Posterior cingulate gyrus (tissue), 11 donors: ENCODE results near the gene MPV17.
"Not testable (repeated sequence)": the region's sequence is repeated elsewhere in the genome, so short reads cannot be mapped to it uniquely, and the experiment has no call there.

ENCODE experiments used
- DNase-seq, 10 donors: peaks; one replicate each; pipeline versions ENCODE4 v3.0.0 to v3.0.0-alpha.2; 2020 to 2021; ENCODE audit warnings: mixed read lengths in 3 of 10
- intact Hi-C: fragments of 100-400 bp; cut with DNase I; formaldehyde crosslinking; loops from one replicate; pipeline ENCODE4 v1.15.1; 2023

Gene MPV17

GRCh38 chr2:27272537-27273522 lies 50.1 kb downstream of the MPV17 start:
- DNase-seq, intact Hi-C loops: not testable (repeated sequence)

GRCh38 chr2:27271631-27272340 lies 51.1 kb downstream of the MPV17 start:
- intact Hi-C loops: no loop called here
- DNase-seq: no peak

- no peak for DNase-seq
- intact Hi-C loops: no loop called here
These were observed 52.2 kb downstream of the MPV17 start for GRCh38 chr2:27270670-27271069.

- DNase-seq: no peak
- intact Hi-C loops: no loop called here
These were observed 52.8 kb downstream of the MPV17 start for GRCh38 chr2:27270131-27270530.

GRCh38 chr2:27268296-27268695 lies 54.6 kb downstream of the MPV17 start:
- intact Hi-C loops, DNase-seq: not testable (repeated sequence)

- peak in 1 of 10 donors; percentile 7 for DNase-seq
- intact Hi-C loops: no loop called here
These were observed 57.4 kb downstream of the MPV17 start for GRCh38 chr2:27265536-27265870.

- intact Hi-C loops: no loop called here
These were observed 58.0 kb downstream of the MPV17 start for GRCh38 chr2:27264753-27265535.

GRCh38 chr2:27264253-27264752 lies 58.6 kb downstream of the MPV17 start:
- intact Hi-C loops: no loop called here
- DNase-seq: peak in 2 of 10 donors; percentile 77 to 79

More at GRCh38 chr2:27264753-27265535, 58.0 kb downstream of the MPV17 start:
- DNase-seq: peak in 7 of 10 donors; percentile 43 to 93 (median 53)

- intact Hi-C loops: no loop called here
These were observed 59.3 kb downstream of the MPV17 start for GRCh38 chr2:27263287-27264252.

GRCh38 chr2:27262379-27263286 lies 60.3 kb downstream of the MPV17 start, which contains the start of gene SLC30A3:
TSS of gene SLC30A3 (minus strand) at chr2:27263047. CDS start at chr2:27262906, 141 bp downstream.
- intact Hi-C loops: no loop called here
- peak; percentile 40 to 96 (median 74) for DNase-seq

More at GRCh38 chr2:27263287-27264252, 59.3 kb downstream of the MPV17 start:
- DNase-seq: peak in 3 of 10 donors; percentile 25 to 79 (median 75)

- intact Hi-C loops: no loop called here
- DNase-seq: peak in 1 of 10 donors; percentile 75
These were observed 61.0 kb downstream of the MPV17 start for GRCh38 chr2:27261926-27262298.

- peak in 1 of 10 donors; percentile 75 for DNase-seq
- intact Hi-C loops: no loop called here
These were observed 61.5 kb downstream of the MPV17 start for GRCh38 chr2:27261241-27261925.
